NOMO-1 treated with DMSO at 0.1 percent for 48 hours (cell line): Measurements from ENCODE around the gene MIEN1.
"Not testable (repeated sequence)": the region's sequence is repeated elsewhere in the genome, so short reads cannot be mapped to it uniquely, and the experiment has no call there.

Experiments
- DNase-seq: peaks from one replicate; lab custom pipeline; 2025; ENCODE audit not compliant: unreplicated experiment; lab: John Stamatoyannopoulos, UW

MIEN1 gene

DNA sequence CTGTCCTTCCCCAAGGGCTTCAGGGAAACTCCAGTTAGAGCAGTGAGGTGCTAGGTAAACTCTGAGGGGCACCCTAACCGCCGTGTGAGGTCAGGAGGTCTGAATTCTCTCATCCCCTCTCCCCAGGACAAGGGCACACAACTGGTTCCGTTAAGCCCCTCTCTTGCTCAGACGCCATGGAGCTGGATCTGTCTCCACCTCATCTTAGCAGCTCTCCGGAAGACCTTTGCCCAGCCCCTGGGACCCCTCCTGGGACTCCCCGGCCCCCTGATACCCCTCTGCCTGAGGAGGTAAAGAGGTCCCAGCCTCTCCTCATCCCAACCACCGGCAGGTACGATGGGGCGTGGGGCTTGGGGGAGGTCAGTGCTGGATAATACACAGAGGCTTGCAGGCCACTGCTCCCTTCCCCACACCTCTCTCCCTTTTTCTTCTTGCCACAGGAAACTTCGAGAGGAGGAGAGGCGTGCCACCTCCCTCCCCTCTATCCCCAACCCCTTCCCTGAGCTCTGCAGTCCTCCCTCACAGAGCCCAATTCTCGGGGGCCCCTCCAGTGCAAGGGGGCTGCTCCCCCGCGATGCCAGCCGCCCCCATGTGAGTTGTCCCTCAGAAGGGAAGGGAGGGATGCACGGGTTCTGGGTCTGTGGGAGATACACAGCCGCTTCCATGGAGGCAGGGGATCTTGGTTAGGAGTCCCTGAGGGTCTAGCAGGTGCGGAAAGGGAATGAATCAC, 12.0 kb upstream of the MIEN1 start:
- DNase-seq = no peak

DNA sequence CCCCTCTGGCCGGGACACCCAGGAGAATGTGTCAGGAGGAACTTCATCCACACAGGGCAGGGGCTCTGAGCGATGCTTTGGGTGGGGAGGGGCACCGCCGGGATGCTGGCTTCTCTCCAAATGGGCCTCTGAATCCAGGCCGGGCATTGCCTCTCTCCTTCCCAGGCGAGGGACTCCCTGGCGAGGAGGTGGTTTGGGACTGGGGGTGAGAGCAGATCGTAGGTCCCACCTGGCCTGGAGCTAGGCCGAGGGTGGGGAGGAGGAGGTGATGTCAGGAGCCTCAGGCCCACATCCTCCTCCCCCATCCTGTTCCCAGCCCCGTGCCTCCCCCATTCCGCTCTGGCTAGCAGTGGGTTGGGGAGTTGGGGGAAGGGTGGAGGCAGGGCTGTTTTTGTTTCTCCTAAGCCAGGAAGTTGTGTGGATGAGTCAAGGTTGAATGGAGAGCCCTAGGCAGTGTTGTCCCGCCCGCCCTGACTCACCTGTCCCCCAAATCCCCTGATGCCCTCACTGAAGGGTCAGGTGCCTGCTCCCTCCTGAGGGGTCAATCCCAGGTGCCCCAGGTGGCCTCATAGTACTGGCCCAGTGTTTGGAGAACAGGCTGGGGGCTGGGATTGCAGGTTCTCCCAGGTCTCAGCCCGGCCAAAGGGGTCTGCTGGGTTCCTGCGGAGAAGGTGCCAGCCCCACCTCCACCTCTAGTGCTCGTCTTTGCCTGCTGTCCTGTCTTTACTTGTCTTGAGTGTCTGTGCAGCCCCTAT, 10.2 kb upstream of the MIEN1 start:
- no peak for DNase-seq

DNA sequence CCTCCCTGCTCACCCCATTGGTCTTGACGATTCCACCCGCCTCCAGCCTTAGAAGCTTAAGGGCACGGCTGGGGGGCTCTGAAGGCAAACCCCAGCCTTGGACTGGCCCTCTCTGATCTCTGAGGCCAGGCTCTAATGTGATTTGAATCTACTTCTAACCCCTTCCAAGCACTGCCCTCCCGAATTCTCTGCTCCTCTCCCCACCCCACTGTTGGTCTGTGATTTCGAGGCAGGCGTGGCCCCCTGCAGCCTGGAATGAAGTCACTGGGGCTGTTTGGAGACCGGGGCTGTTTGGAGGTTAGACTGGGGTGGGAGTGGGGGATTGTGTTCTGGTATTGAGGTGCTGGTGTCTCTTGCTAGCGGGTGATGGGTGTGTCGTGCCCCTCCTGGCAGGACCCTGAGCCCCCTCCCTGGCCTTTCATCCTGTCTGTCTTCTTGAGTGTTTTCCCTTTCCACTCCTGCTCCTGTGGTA, 9.6 kb upstream of the MIEN1 start:
- no peak for DNase-seq

DNA sequence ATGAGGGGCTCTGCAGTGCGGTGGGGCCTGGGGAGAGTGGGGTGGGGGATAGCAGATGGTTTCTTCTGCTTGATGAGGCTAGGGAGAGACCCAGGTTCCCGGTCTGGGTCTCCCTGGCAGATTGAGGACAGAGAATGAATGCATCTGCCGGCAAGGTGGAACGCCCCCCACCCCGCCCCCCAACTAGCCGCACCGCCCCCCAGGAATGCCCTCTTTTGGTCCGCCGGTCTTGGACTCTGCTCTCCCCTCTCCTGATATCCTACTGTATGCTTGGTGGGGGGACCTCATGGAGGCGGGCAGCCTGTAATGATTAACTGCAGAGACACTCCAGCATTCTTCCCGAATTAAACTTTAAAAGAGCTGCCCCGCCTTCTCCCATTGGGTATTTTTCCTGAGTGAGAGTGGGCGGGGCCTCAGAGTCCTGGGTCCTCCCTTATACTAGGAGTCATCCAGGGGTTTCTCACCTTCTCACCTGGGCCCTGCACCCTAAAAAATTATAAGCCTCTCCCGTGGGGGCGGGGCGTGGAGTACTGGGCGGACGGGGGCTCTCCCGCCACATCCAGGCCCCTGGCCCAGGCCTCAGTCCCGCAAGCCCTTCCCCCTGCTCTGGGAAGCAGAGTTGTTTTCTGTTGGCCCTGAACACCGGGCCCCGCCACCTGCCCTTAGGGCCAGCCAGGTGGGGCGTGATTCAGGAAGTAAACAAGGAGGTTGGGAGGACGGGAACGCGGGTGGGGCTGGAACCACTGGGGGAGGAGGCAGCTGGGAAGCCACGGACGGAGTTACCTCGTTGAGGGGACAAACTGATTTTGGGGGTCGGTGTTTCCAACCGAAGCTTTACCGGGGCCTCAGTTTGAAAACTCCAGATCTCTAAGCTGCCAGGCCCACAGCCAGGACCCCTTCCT, 8.9 kb upstream of the MIEN1 start:
- DNase-seq = no peak

DNA sequence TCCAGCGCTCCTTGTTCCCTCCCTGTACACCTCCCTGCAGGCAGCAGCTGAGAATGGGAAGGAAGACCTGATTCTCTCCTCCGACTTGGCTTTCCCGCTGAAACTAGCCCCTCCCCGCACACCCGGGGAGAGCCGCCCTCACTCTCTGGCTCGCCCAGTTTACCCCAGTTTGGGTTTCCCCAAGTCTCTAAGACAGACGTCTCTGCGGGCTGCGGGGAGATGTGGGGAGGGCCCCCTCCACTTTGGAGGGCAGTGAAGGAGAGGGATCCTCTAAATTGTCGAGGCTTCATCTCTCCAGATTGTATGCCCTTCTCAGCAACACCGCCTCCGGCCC, 8.2 kb upstream of the MIEN1 start:
- DNase-seq = no peak

DNA sequence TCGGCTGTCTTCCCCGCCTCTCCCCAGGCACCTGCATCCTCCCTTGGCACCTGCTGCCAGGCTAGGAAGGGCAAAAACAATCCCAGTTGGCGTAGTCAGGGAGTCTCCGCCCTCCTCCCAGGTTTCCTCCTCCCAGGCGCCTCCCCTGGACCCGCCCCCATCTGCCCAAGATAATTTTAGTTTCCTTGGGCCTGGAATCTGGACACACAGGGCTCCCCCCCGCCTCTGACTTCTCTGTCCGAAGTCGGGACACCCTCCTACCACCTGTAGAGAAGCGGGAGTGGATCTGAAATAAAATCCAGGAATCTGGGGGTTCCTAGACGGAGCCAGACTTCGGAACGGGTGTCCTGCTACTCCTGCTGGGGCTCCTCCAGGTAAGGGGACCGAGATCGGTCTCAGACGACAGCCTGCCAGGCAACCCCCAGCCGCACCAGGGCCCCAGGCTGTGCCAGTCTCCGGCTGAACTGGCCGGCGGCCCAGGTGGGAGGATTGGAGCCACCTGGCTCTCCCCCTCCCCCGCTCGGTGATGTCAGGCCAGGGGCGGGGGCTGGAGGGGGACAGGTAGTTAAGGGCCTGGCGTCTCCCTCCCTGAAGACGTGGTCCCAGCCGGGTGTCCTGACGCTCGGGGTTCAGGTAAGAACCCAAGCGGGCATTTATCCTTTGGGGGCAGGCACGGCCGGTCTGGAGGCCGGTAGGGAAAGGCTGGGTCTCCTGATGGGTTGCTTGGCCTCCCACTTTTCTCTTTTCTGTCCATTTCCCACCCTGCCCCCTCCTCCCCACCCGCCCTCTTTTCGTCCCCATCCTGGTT, 7.6 kb upstream of the MIEN1 start, which contains the start of gene GRB7:
TSS of gene GRB7 (plus strand) at position 179 of the 808 bp plus-strand sequence. CDS start 4,364 bp downstream, outside the sequence.
- DNase-seq = no peak

DNA sequence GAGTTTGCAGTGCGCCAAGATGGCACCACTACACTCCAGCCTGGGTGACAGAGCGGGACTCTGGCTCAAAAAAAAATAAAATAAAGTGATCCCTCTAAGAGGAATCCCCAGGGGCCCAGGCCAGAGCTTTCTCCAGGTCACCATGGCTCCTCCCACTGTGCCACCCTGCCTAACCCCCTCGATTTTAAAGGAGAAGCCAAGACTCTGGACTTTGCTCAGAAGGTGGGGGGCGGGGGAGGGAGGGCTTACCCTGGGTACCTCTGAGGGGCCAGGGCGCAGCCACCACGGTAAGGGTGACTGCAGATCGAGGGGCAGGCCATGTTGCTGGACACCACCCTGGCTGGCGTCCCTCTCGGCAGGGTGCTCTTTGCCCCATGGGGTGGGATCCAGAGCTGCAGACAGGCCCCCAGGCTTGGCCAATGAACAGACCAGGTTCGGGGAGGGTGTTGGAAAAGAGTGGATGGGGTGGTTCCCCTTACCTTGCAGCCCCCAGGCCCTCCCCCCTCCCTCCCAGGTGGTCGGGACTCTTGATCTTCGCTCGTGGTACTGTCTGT, 7.0 kb upstream of the MIEN1 start:
- DNase-seq = no peak

DNA sequence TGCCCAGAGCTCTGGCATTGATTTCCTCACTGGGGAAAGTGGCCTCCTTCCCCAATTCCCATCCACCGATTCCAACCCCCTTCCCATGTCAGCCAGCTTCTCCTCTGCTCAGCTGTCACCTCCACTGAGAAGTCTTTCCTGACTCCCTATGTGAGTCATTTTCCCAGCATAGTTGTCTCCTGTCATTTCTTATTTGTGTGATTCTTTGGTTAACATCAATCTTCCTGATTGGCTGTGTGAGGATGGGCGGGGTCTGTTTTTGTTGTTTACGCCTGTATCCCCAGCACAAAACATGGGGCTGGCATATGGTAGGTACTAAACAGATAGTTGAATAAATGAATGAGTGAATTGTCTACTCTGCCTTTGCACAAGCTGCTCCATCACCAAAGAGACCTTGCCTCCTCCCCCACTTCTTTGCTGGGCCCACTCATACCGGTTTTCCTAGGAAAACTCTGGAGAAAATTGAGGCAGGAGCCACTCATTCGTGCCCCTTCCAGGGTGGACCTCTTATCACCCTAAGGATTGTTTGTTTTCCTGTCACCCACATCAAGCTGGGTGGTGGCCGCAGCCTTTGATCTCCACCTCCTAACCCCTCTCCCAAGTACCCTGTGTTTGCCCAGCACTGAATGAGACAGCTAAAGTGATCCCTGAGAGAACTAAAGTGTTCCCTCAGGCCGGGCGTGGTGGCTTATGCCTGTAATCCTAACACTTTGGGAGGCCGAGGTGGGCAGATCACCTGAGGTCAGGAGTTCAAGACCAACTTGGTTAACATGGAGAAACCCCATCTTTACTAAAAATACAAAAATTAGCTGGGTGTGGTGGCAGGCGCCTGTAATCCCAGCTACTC, 6.2 kb upstream of the MIEN1 start:
- no peak for DNase-seq

DNA sequence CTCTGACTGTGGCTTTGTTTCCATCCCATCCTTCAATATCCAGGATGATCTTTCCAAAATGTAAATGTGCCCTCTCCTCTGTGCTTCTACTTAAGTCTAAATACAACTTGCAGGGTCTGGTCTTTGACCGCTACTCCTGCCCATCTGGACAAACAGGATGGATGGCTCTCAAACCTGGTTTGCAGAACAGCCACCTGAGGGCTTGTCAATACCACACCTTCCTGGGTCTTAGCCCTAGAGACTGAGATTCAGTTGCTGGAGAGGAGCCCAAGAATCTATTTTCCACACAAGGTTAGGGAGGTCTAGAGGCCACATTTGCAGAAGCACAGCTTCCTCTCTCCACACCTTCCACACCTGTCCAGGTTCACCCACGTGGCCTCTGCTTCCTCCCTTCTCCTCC, 5.5 kb upstream of the MIEN1 start:
- DNase-seq = no peak

DNA sequence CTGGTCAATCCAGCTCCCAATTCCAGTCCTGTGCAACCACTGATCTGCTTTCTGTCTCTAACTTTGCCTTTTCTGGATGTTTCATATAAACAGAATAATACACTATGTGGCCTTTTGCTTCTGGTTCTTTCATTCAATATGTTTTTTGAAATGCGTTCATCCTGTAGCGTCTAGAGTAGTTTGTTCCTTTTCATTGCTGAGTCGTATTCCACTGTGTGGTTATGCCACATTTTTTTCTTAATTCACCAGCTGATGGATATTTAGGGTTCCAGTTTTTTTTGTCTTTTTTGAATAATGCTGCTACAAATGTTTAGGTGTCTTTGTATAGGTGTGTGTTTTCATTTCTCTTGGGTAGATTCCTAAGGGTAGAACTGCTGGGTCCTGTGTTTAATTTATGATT, 2.3 kb upstream of the MIEN1 start:
- DNase-seq = no peak

DNA sequence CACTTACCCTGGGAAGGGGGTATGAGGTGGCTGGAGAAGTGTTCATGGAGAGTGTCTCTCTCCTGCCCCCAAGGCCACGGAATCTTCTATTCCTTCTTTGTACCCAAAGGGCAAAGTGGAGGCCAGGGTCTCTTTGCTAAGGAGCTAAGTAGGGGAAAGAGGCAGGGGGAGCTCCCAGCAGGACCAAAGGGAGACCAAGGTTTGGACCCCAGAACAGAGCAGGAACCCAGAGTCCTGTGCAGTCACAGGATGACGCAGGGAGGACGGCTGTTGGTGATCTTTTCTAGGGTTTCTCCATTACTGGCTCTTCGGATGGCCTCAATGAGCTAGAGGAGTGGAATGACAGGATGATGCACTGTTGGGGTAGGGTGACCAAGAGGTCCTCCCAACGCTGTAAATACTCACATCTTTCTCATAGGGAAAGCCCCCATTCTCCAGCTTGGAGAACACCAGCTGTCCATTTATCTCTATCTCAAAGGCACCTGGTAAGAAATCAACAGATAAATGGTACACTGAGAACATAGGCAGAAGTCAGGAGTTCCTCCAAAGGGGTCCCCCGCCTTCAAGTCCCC, 966 bp downstream of the MIEN1 start:
- no peak for DNase-seq

DNA sequence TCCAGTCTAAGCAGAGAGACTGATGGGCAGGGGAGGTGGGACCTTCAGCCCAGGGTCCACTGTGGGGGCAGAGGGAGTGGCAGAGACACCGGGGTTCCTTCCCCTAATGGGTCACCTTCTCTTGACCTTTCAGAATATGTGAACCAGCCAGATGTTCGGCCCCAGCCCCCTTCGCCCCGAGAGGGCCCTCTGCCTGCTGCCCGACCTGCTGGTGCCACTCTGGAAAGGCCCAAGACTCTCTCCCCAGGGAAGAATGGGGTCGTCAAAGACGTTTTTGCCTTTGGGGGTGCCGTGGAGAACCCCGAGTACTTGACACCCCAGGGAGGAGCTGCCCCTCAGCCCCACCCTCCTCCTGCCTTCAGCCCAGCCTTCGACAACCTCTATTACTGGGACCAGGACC, 2.8 kb downstream of the MIEN1 start:
- DNase-seq = no peak

DNA sequence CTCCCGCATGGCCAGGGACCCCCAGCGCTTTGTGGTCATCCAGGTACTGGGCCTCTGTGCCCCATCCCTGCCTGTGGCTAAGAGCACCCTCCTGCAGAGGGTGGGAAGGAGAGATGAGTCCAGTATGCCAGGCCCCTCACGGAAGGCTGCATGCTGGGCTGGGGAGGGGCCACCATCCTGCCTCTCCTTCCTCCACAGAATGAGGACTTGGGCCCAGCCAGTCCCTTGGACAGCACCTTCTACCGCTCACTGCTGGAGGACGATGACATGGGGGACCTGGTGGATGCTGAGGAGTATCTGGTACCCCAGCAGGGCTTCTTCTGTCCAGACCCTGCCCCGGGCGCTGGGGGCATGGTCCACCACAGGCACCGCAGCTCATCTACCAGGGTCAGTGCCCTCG, 3.7 kb downstream of the MIEN1 start:
- no peak for DNase-seq

DNA sequence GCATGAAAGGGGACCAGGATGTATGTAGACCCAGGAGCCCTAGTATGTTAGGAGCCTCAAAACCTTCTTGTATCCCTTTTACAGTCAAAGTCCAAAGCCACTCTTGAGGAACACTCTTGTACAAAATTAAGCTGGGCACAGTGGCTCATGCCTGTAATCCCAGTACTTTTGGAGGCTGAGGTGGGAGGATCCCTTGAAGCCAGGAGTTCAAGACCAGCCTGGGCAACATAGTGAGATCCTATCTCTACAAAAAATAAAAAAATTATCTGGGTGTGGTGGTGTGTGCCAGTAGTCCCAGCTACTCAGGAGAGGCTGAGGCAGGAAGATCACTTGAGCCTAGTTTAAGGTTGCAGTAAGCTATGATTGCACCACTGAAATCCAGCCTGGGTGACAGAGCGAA, 4.4 kb downstream of the MIEN1 start:
- not testable (repeated sequence) for DNase-seq

DNA sequence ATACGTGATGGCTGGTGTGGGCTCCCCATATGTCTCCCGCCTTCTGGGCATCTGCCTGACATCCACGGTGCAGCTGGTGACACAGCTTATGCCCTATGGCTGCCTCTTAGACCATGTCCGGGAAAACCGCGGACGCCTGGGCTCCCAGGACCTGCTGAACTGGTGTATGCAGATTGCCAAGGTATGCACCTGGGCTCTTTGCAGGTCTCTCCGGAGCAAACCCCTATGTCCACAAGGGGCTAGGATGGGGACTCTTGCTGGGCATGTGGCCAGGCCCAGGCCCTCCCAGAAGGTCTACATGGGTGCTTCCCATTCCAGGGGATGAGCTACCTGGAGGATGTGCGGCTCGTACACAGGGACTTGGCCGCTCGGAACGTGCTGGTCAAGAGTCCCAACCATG, 5.6 kb downstream of the MIEN1 start:
- DNase-seq = no peak

DNA sequence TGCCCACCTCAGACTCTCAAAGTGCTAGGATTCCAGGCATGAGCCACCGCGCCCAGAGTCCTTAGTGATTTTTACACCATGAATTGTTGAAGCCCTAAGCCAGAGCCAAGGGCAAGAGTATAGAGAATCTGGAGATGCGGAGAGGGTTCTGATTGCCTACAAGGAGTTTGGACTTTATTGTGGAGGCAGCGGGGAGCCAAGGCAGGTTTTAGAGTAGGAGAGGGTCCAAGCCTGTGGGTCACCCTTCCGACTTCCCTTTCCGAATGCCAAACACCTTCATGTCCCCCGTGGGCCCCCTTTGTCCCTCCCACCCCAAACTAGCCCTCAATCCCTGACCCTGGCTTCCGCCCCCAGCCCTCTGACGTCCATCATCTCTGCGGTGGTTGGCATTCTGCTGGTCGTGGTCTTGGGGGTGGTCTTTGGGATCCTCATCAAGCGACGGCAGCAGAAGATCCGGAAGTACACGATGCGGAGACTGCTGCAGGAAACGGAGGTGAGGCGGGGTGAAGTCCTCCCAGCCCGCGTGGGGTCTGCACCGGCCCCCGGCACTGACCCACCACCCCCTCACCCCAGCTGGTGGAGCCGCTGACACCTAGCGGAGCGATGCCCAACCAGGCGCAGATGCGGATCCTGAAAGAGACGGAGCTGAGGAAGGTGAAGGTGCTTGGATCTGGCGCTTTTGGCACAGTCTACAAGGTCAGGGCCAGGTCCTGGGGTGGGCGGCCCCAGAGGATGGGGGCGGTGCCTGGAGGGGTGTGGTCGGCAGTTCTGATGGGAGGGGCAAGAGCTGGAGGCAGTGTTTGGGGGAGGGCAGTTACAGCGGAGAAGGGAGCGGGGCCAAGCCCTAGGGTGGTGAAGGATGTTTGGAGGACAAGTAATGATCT, 7.1 kb downstream of the MIEN1 start:
- no peak for DNase-seq

DNA sequence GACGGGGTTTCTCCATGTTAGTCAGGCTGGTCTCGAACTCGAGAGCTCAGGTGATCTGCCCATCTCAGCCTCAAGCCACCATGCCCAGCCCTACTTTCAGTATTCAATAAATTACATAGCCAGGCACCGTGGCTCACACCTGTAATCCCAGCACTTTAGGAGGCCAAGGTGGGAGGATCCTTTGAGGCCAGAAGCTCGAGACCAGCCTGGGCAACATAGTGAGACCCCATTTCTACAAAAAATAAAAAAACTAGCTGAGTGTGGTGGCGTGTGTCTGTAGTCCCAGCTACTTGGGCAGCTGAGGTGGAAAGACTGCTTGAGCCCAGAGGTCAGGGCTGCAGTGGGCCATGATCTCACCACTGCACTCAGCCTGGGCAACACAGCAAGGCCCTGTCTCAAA, 8.2 kb downstream of the MIEN1 start:
- no peak for DNase-seq
